IMR-90 (cell line): ENCODE results near the gene TENM3.

Source experiments
- CTCF ChIP-seq: conservative IDR thresholded peaks from 2 replicates; pipeline ENCODE4 v1.5.1; 2012; ENCODE audit warnings: mild to moderate bottlenecking, low read depth, low read length, improper control_type of control experiment
- MAFK ChIP-seq: IDR thresholded peaks from 2 replicates; pipeline ENCODE4 v1.6.1; 2012; ENCODE audit warnings: low read depth, low read length, improper control_type of control experiment
- MAZ ChIP-seq: IDR thresholded peaks from 2 replicates; pipeline ENCODE4 v1.6.1; 2012; ENCODE audit warnings: low read depth, mild to moderate bottlenecking, low read length, improper control_type of control experiment, moderate library complexity, borderline replicate concordance
- MXI1 ChIP-seq: IDR thresholded peaks from 2 replicates; pipeline ENCODE4 v1.6.1; 2012; ENCODE audit warnings: low read depth, mild to moderate bottlenecking, low read length, moderate library complexity, borderline replicate concordance
- POLR2A ChIP-seq: IDR thresholded peaks from 2 replicates; pipeline ENCODE4 v1.6.1; 2012; ENCODE audit warnings: mild to moderate bottlenecking, low read depth, low read length
- RAD21 ChIP-seq: IDR thresholded peaks from 2 replicates; pipeline ENCODE4 v1.6.1; 2012; ENCODE audit warnings: low read length, improper control_type of control experiment
- TF ChIP-seq, protein P1 (sequence below): fragments of 150-350 bp; IDR thresholded peaks from 2 replicates; pipeline ENCODE4 v1.6.1; 2016; ENCODE audit warnings: low read depth, mild to moderate bottlenecking, low read length, moderate library complexity, borderline replicate concordance

DNA sequence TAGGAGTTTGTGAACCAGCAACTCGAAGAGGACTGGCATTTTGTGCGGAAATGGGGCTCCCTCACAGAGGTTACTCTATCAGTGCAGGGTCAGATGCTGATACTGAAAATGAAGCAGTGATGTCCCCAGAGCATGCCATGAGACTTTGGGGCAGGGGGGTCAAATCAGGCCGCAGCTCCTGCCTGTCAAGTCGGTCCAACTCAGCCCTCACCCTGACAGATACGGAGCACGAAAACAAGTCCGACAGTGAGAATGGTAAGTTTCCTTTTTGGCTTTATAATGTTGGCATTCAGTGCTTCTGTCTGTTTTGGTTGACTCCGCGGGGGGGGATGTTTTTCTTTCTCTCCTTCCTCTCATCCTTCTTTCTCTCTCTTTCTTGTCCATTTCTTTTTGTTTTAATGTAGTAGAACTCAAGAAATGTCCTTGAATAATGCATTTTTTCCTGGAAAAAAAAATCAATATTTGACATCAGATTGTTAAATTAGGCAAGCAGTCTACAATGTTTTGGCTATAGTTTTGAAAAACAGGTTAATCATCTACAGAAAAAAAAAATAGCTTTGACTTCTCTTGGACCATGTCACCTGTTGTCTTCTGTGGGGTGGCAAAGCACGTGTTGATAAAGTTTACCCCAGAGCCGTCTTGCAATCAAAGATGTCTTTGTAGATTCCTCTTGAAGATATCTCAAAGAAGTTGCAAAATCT lies 103.6 kb downstream of the TENM3 start:
- TF ChIP-seq POLR2A (no peak), CTCF (no peak), MAFK (no peak), MXI1 (no peak), MAZ (no peak), RAD21 (no peak)
- TF ChIP-seq, protein P1, sequence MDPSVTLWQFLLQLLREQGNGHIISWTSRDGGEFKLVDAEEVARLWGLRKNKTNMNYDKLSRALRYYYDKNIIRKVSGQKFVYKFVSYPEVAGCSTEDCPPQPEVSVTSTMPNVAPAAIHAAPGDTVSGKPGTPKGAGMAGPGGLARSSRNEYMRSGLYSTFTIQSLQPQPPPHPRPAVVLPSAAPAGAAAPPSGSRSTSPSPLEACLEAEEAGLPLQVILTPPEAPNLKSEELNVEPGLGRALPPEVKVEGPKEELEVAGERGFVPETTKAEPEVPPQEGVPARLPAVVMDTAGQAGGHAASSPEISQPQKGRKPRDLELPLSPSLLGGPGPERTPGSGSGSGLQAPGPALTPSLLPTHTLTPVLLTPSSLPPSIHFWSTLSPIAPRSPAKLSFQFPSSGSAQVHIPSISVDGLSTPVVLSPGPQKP = no peak
